GM23338 (cell line): Measurements from ENCODE around the gene SRRD.

Experiments
- CREB1 ChIP-seq: fragments of 250-450 bp; sonication (Bioruptor Pico); IDR thresholded peaks from 2 replicates; pipeline ENCODE4 v1.5.0; 2020; ENCODE audit warnings: low read depth, mild to moderate bottlenecking, moderate library complexity
- EZH2 ChIP-seq: fragments of 200-600 bp; sonication (generic); IDR thresholded peaks from one replicate; pipeline ENCODE4 v1.8.0; 2017; ENCODE audit warnings: antibody characterized with exemption, mild to moderate bottlenecking, low read depth; ENCODE audit not compliant: unreplicated experiment
- EZH2phosphoT487 ChIP-seq: fragments of 200-600 bp; sonication (generic); IDR thresholded peaks from one replicate; pipeline ENCODE4 v1.8.1; 2018; ENCODE audit warnings: antibody characterized with exemption; ENCODE audit not compliant: unreplicated experiment
- POLR2AphosphoS5 ChIP-seq: IDR thresholded peaks from 2 replicates; pipeline ENCODE4 v1.6.1; 2016; ENCODE audit warnings: antibody characterized with exemption, low read depth
- STAT1 ChIP-seq: IDR thresholded peaks from one replicate; pipeline ENCODE4 v1.6.1; 2016; ENCODE audit warnings: antibody characterized with exemption; ENCODE audit not compliant: unreplicated experiment
- ZNF114 ChIP-seq: fragments of 250-450 bp; sonication (Bioruptor Pico); IDR thresholded peaks from 2 replicates; pipeline ENCODE4 v1.5.0; 2020; ENCODE audit warnings: mild to moderate bottlenecking, moderate library complexity
- TF ChIP-seq, protein P1 (sequence below), 2 experiments: fragments of 200-600 bp in 1 of 2; sonication (generic) in 1 of 2; conservative IDR thresholded peaks; 2 replicates each; pipeline versions ENCODE4 v1.5.1 to v1.6.1; 2016 to 2017; ENCODE audit warnings: antibody characterized with exemption in 2 of 2, low read depth in 2 of 2, mild to moderate bottlenecking in 2 of 2, moderate library complexity in 1 of 2
- TF ChIP-seq, protein P2 (sequence below): IDR thresholded peaks from one replicate; pipeline ENCODE4 v1.6.1; 2018; ENCODE audit warnings: antibody characterized with exemption; ENCODE audit not compliant: unreplicated experiment

DNA sequence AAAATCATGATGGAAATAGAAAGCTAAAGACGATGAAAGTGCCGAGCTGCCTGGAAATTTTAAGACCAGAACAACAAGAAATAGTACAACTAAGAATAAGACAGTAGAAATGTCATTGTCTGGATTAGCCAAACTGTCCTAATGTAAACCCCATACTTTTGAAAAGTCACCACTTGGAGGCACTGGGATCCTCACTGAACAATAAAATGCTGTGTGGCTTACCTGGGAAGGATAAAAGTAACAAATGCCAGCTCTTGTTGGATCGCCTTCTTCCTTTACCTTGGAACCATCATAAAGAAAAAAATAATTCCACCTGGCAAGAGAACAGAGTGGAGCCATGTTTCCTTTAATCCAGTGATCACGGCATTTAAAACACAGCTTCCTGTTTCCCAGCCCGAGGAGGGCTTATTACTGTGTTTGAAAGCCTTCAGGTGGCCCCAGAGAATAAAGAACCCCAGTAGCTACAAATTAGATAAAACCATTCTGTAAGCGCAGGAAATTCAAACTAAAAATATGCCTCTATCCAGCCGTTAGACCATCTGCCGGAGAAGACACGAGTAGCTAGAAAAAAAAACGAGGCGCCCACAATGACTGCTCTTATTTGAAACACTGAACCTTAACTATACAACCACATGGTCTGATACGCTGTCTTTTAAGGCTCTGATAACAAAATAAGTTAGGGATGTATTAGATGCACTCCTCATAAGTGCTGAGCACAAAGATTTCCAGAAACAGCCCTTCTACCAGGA is 4.5 kb upstream of the SRRD start:
- TF ChIP-seq, protein P1, sequence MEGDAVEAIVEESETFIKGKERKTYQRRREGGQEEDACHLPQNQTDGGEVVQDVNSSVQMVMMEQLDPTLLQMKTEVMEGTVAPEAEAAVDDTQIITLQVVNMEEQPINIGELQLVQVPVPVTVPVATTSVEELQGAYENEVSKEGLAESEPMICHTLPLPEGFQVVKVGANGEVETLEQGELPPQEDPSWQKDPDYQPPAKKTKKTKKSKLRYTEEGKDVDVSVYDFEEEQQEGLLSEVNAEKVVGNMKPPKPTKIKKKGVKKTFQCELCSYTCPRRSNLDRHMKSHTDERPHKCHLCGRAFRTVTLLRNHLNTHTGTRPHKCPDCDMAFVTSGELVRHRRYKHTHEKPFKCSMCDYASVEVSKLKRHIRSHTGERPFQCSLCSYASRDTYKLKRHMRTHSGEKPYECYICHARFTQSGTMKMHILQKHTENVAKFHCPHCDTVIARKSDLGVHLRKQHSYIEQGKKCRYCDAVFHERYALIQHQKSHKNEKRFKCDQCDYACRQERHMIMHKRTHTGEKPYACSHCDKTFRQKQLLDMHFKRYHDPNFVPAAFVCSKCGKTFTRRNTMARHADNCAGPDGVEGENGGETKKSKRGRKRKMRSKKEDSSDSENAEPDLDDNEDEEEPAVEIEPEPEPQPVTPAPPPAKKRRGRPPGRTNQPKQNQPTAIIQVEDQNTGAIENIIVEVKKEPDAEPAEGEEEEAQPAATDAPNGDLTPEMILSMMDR (conservative IDR thresholded peaks at IDR 0.05; ENCODE audit: low read depth in 2 of 2) = no peak
- TF ChIP-seq EZH2 (no peak), POLR2AphosphoS5 (no peak), EZH2phosphoT487 (no peak), ZNF114 (CRISPR knock-in tag) (no peak), CREB1 (CRISPR knock-in tag) (no peak), STAT1 (no peak)
- TF ChIP-seq, protein P2, sequence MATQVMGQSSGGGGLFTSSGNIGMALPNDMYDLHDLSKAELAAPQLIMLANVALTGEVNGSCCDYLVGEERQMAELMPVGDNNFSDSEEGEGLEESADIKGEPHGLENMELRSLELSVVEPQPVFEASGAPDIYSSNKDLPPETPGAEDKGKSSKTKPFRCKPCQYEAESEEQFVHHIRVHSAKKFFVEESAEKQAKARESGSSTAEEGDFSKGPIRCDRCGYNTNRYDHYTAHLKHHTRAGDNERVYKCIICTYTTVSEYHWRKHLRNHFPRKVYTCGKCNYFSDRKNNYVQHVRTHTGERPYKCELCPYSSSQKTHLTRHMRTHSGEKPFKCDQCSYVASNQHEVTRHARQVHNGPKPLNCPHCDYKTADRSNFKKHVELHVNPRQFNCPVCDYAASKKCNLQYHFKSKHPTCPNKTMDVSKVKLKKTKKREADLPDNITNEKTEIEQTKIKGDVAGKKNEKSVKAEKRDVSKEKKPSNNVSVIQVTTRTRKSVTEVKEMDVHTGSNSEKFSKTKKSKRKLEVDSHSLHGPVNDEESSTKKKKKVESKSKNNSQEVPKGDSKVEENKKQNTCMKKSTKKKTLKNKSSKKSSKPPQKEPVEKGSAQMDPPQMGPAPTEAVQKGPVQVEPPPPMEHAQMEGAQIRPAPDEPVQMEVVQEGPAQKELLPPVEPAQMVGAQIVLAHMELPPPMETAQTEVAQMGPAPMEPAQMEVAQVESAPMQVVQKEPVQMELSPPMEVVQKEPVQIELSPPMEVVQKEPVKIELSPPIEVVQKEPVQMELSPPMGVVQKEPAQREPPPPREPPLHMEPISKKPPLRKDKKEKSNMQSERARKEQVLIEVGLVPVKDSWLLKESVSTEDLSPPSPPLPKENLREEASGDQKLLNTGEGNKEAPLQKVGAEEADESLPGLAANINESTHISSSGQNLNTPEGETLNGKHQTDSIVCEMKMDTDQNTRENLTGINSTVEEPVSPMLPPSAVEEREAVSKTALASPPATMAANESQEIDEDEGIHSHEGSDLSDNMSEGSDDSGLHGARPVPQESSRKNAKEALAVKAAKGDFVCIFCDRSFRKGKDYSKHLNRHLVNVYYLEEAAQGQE = no peak
